HCT116 (cell line): Measurements from ENCODE around the gene VWF. TPM values are rescaled to one million over a fixed set of nuclear protein-coding genes. Genes with fewer than 3 reads are reported as not detected.

Source experiments
- ATAC-seq: fragments of 200-7000 bp; cut with Tn5 transposase; 2 replicates; pipeline ENCODE4 v1.9.1; 2020; ENCODE audit warnings: mild to moderate bottlenecking, moderate library complexity
- BruUV-seq: library from RNA; stranded (reverse); fragments of 400-500 nt; replicated peaks from 2 replicates; lab custom pipeline; 2021; lab: Mats Ljungman, UMichigan
- CTCF ChIA-PET: fragments of 300-600 bp; sonication (Branson Sonifier 250); formaldehyde crosslinking; loops from one replicate; lab custom pipeline; 2021; ENCODE audit warnings: antibody characterized with exemption; lab: Charles Lee
- POLR2A ChIA-PET: fragments of 300-600, 350-600 bp; sonication (Branson Sonifier 250); formaldehyde crosslinking; loops from one replicate; lab custom pipeline; 2021; ENCODE audit warnings: antibody characterized with exemption; lab: Charles Lee
- RAD21 ChIA-PET, 2 experiments: fragments of 300-600 bp; sonication (Branson Sonifier 250); formaldehyde crosslinking; loops; one replicate each; lab custom pipeline; 2023; ENCODE audit warnings: low total read pairs in 2 of 2; ENCODE audit not compliant: uncharacterized antibody in 2 of 2, unreplicated experiment in 2 of 2, low non-redundant PET in 1 of 2; lab: Charles Lee
- DNase-seq: peaks from one replicate; pipeline ENCODE4 v3.0.0-alpha.2; 2010; ENCODE audit warnings: low read depth, low spot score
- H2AFZ ChIP-seq: fragments of 200-600 bp; shearing (Covaris generic), sonication (generic); 2 replicates; pipeline ENCODE4 v1.6.1; 2017; ENCODE audit warnings: low read depth, mixed run types, mixed read lengths, antibody characterized with exemption, low read length; ENCODE audit not compliant: poor library complexity, severe bottlenecking
- H3K27ac ChIP-seq: 2 replicates; pipeline ENCODE4 v1.5.1; 2012; ENCODE audit warnings: low read depth, low read length
- H3K27me3 ChIP-seq: fragments of 200-600 bp; sonication (generic); 2 replicates; pipeline ENCODE4 v1.6.1; 2016; ENCODE audit warnings: mixed run types, low read length, mixed read lengths; ENCODE audit not compliant: insufficient read depth
- H3K36me3 ChIP-seq, 2 experiments: fragments of 200-500 bp in 1 of 2; fragments of 200-600 bp in 1 of 2; sonication (Bioruptor generic) in 1 of 2; sonication (generic) in 1 of 2; 2 replicates each; pipeline versions ENCODE4 v1.5.1 to v1.6.1; 2014 to 2016; ENCODE audit warnings: low read length in 2 of 2, inconsistent platforms in 1 of 2, mixed read lengths in 1 of 2, mixed run types in 1 of 2; ENCODE audit not compliant: insufficient read depth in 2 of 2, control insufficient read depth in 1 of 2
- H3K4me1 ChIP-seq, 2 experiments: fragments of 200-600 bp in 1 of 2; sonication (generic) in 1 of 2; 2 replicates each; pipeline versions ENCODE4 v1.5.1 to v1.6.1; 2012 to 2017; ENCODE audit warnings: low read length in 2 of 2, inconsistent platforms in 1 of 2, mild to moderate bottlenecking in 1 of 2, mixed read lengths in 1 of 2, mixed run types in 1 of 2, moderate library complexity in 1 of 2; ENCODE audit not compliant: insufficient read depth in 2 of 2, control insufficient read depth in 1 of 2
- H3K4me2 ChIP-seq: fragments of 200-600 bp; sonication (generic); 2 replicates; pipeline ENCODE4 v1.6.1; 2017; ENCODE audit warnings: mixed run types, low read length, mixed read lengths
- H3K4me3 ChIP-seq, 2 experiments: fragments of 200-600 bp in 1 of 2; sonication (generic) in 1 of 2; replicated peaks in 1 of 2; 2 replicates each; pipeline ENCODE4 v1.5.1; 2011 to 2016; ENCODE audit warnings: low read length in 2 of 2, control low read depth in 1 of 2, low read depth in 1 of 2, mild to moderate bottlenecking in 1 of 2, mixed read lengths in 1 of 2, mixed run types in 1 of 2
- H3K79me2 ChIP-seq: fragments of 200-600 bp; sonication (generic); 2 replicates; pipeline ENCODE4 v1.6.1; 2017; ENCODE audit warnings: mild to moderate bottlenecking, mixed run types, low read length, moderate library complexity, mixed read lengths; ENCODE audit not compliant: insufficient read depth
- H3K9ac ChIP-seq: fragments of 200-600 bp; sonication (generic); 2 replicates; pipeline ENCODE4 v1.6.1; 2016; ENCODE audit warnings: low read length, mixed read lengths
- H3K9me2 ChIP-seq: fragments of 200-600 bp; sonication (generic), shearing (Covaris generic); 2 replicates; pipeline ENCODE4 v1.6.1; 2017; ENCODE audit warnings: mixed run types, mild to moderate bottlenecking, moderate library complexity; ENCODE audit not compliant: insufficient read depth
- H3K9me3 ChIP-seq, 2 experiments: fragments of 200-500 bp in 1 of 2; fragments of 200-600 bp in 1 of 2; sonication (Bioruptor generic) in 1 of 2; sonication (generic) in 1 of 2; 2 replicates each; pipeline ENCODE4 v1.6.1; 2014 to 2017; ENCODE audit warnings: low read length in 2 of 2, mixed read lengths in 2 of 2, inconsistent platforms in 1 of 2, low read depth in 1 of 2, mild to moderate bottlenecking in 1 of 2, mixed run types in 1 of 2, moderate library complexity in 1 of 2; ENCODE audit not compliant: control insufficient read depth in 1 of 2, insufficient read depth in 1 of 2
- H4K20me1 ChIP-seq: fragments of 200-600 bp; sonication (generic), shearing (Covaris generic); 2 replicates; pipeline ENCODE4 v1.6.1; 2017; ENCODE audit warnings: mixed run types, mild to moderate bottlenecking, moderate library complexity; ENCODE audit not compliant: insufficient read depth
- ATF3 ChIP-seq: IDR thresholded peaks from 2 replicates; pipeline ENCODE4 v1.6.1; 2012
- CEBPB ChIP-seq: IDR thresholded peaks from 2 replicates; pipeline ENCODE4 v1.6.1; 2012; ENCODE audit warnings: low read depth
- EGR1 ChIP-seq: IDR thresholded peaks from 2 replicates; pipeline ENCODE4 v1.6.1; 2012; ENCODE audit warnings: low read depth
- EZH2 ChIP-seq: fragments of 200-600 bp; sonication (generic); IDR thresholded peaks from 2 replicates; pipeline ENCODE4 v1.6.1; 2017; ENCODE audit warnings: antibody characterized with exemption, mixed run types
- EZH2phosphoT487 ChIP-seq: fragments of 200-600 bp; IDR thresholded peaks from 2 replicates; pipeline ENCODE4 v1.6.1; 2018; ENCODE audit warnings: antibody characterized with exemption, borderline replicate concordance
- FOSL1 ChIP-seq: IDR thresholded peaks from 2 replicates; pipeline ENCODE4 v1.6.1; 2012; ENCODE audit warnings: low read depth
- POLR2A ChIP-seq: IDR thresholded peaks from 2 replicates; pipeline ENCODE4 v1.7.0; 2011; ENCODE audit warnings: borderline replicate concordance; ENCODE audit not compliant: insufficient read depth, insufficient read length; ENCODE audit errors: extremely low read depth
- POLR2AphosphoS5 ChIP-seq: IDR thresholded peaks from 2 replicates; pipeline ENCODE4 v1.6.1; 2011; ENCODE audit warnings: mild to moderate bottlenecking, low read depth, low read length, moderate library complexity
- RAD21 ChIP-seq: IDR thresholded peaks from 2 replicates; pipeline ENCODE4 v1.6.1; 2012; ENCODE audit warnings: low read depth, mild to moderate bottlenecking
- REST ChIP-seq: IDR thresholded peaks from 2 replicates; pipeline ENCODE4 v1.6.1; 2012; ENCODE audit warnings: low read depth
- SIN3A ChIP-seq: IDR thresholded peaks from 2 replicates; pipeline ENCODE4 v1.6.1; 2012; ENCODE audit warnings: low read depth
- SP1 ChIP-seq: IDR thresholded peaks from 2 replicates; pipeline ENCODE4 v1.6.1; 2012; ENCODE audit warnings: low read depth
- YY1 ChIP-seq: IDR thresholded peaks from 2 replicates; pipeline ENCODE4 v1.6.1; 2011; ENCODE audit warnings: low read length, low read depth, moderate library complexity, mild to moderate bottlenecking; ENCODE audit not compliant: insufficient replicate concordance; ENCODE audit errors: extremely low read depth
- ZBTB33 ChIP-seq: IDR thresholded peaks from 2 replicates; pipeline ENCODE4 v1.6.1; 2011; ENCODE audit warnings: mild to moderate bottlenecking, low read length, moderate library complexity; ENCODE audit not compliant: insufficient replicate concordance; ENCODE audit errors: extremely low read depth
- ZFX ChIP-seq: fragments of 450-650 bp; IDR thresholded peaks from 2 replicates; pipeline ENCODE4 v1.6.1; 2017
- intact Hi-C: fragments of 100-400 bp; cut with micrococcal nuclease; formaldehyde crosslinking; loops from 2 replicates; pipeline ENCODE4 v1.10.0; 2022
- total RNA-seq: library from RNA; stranded (reverse); gene quantifications from one replicate; pipeline ENCODE4 v1.2.1, GENCODE V29; 2021; ENCODE audit not compliant: unreplicated experiment

The VWF gene
- total RNA-seq, 1 experiment from 2014 or later = 0.57 TPM

GRCh38 chr12:5907807-5908206 lies 216.7 kb downstream of the VWF start:
- Histone ChIP-seq H3K4me2 (no peak overlapping the region), H3K4me1 (no peaks in the 10 kb centered on the region), H3K9me2 (no peaks in the 10 kb centered on the region), H4K20me1 (no peaks in the 10 kb centered on the region), H3K9me3 (no peaks in the 10 kb centered on the region), H3K9ac (no peak overlapping the region), H3K27me3 (peaks cover 28% of the 10 kb centered on the region; the same call in 1 of the 2 replicates), H3K79me2 (no peaks in the 10 kb centered on the region), H2AFZ (no peak overlapping the region), H3K4me3 (no peak overlapping the region), H3K27ac (no peak overlapping the region), H3K36me3 (no peaks in the 10 kb centered on the region)
- CTCF ChIA-PET = no interaction called here
- BruUV-seq = no TSS peak
- ATAC-seq (no peak), DNase-seq (no peak)
- no peak for TF ChIP-seq YY1
- no peak for TF ChIP-seq RAD21
- TF ChIP-seq POLR2A = no peak
- no peak for TF ChIP-seq ZFX
- no peak for TF ChIP-seq SP1
- TF ChIP-seq EGR1 = no peak
- RAD21 ChIA-PET = no interaction called here
- intact Hi-C loops = no loop called here
- POLR2A ChIA-PET = no interaction called here

GRCh38 chr12:5905757-5906156 lies 218.7 kb downstream of the VWF start:
- Histone ChIP-seq H3K36me3 (no peaks in the 10 kb centered on the region), H3K4me3 (no peak overlapping the region), H2AFZ (no peak overlapping the region), H3K79me2 (no peaks in the 10 kb centered on the region), H3K4me1 (no peaks in the 10 kb centered on the region), H3K4me2 (no peak overlapping the region), H3K27me3 (peaks cover 12% of the 10 kb centered on the region; the same call in 1 of the 2 replicates), H3K9me2 (no peaks in the 10 kb centered on the region), H3K27ac (no peak overlapping the region), H3K9ac (no peak overlapping the region)
- no peak for ATAC-seq
- ChIA-PET POLR2A (no interaction called here), RAD21 (no interaction called here), CTCF (no interaction called here)
- intact Hi-C loops = no loop called here
- no TSS peak for BruUV-seq
- TF ChIP-seq ATF3 (no peak), SIN3A (no peak), EZH2 (no peak), CEBPB (no peak), ZBTB33 (no peak), EZH2phosphoT487 (no peak), EGR1 (no peak), RAD21 (no peak), FOSL1 (no peak), ZFX (no peak), YY1 (no peak), REST (no peak), POLR2AphosphoS5 (no peak)
- TF ChIP-seq, all 23 proteins: peak for 0
- Histone ChIP-seq H3K9me3 (no peaks in the 10 kb centered on the region), H4K20me1 (no peaks in the 10 kb centered on the region)
- no peak for DNase-seq
